ENCODE data around the gene SSR2.

SSR2 gene

GRCh38 chr1:156009404-156009803, 11.3 kb downstream of the SSR2 start:
- peaks cover 15% of the 10 kb centered on the region for H3K79me1 ChIP-seq (replicated peaks; ENCODE audit: low read length, poor library complexity, severe bottlenecking)
- H2BK120ac ChIP-seq (ENCODE audit: low read depth, low read length) = no peak overlapping the region
- no peak overlapping the region for H2AK5ac ChIP-seq (ENCODE audit: low read length, severe bottlenecking)
- H3K9me3 ChIP-seq (ENCODE audit: control insufficient read depth, low read length) = no peaks in the 10 kb centered on the region
- no peak overlapping the region for H2BK5ac ChIP-seq (ENCODE audit: low read depth, low read length, poor library complexity, severe bottlenecking)
- no peaks in the 10 kb centered on the region for H3K27me3 ChIP-seq (ENCODE audit: control insufficient read depth in 1 of 2, insufficient read depth in 1 of 2, low read length in 2 of 2)
- DNase-seq = no peak
- no peak overlapping the region for H3K4ac ChIP-seq (ENCODE audit: low read depth in 1 of 2, low read length in 2 of 2)
- H3K27ac ChIP-seq (ENCODE audit: low read length, poor library complexity, severe bottlenecking) = no peak overlapping the region
- H3K4me2 ChIP-seq (ENCODE audit: low read length, poor library complexity, severe bottlenecking) = no peak overlapping the region
- H3K4me1 ChIP-seq (ENCODE audit: control insufficient read depth, insufficient read depth, low read depth, low read length) = peaks cover 4% of the 10 kb centered on the region
- H4K8ac ChIP-seq (ENCODE audit: low read length) = no peak overlapping the region
- no peak overlapping the region for H4K91ac ChIP-seq (ENCODE audit: low read length)
- no peak overlapping the region for H3K14ac ChIP-seq (ENCODE audit: low read length in 2 of 2)
- H3K4me3 ChIP-seq (ENCODE audit: insufficient read depth in 1 of 2, low read depth in 1 of 2, low read length in 2 of 2) = no peak overlapping the region
- H3K9ac ChIP-seq (ENCODE audit: low read length) = no peak overlapping the region
- peaks cover 42 to 63% of the 10 kb centered on the region in 2 experiments for H3K36me3 ChIP-seq (ENCODE audit: control insufficient read depth in 1 of 2, insufficient read depth in 2 of 2, low read depth in 1 of 2, low read length in 2 of 2)
- H2BK12ac ChIP-seq (ENCODE audit: low read length in 2 of 2) = no peak overlapping the region
- H2AFZ ChIP-seq (ENCODE audit: low read depth, low read length) = no peak overlapping the region
- no peak overlapping the region for H3K23ac ChIP-seq (ENCODE audit: low read length in 2 of 2)
- 69% methylated on average over 3 of the region's 3 CpGs for WGBS
- no peak overlapping the region for H3K18ac ChIP-seq (ENCODE audit: low read depth in 1 of 2, low read length in 2 of 2)
- no peak overlapping the region for H2BK15ac ChIP-seq (ENCODE audit: low read depth, poor library complexity, severe bottlenecking)

GRCh38 chr1:156006666-156007376, 13.9 kb downstream of the SSR2 start:
- no peak for DNase-seq
- H2BK5ac ChIP-seq (ENCODE audit: low read depth, low read length, poor library complexity, severe bottlenecking) = no peak overlapping the region
- H2BK120ac ChIP-seq (ENCODE audit: low read depth, low read length) = no peak overlapping the region
- no peak overlapping the region for H3K9ac ChIP-seq (ENCODE audit: low read length)
- peaks cover 9% of the 10 kb centered on the region for H3K79me1 ChIP-seq (replicated peaks; ENCODE audit: low read length, poor library complexity, severe bottlenecking)
- no peaks in the 10 kb centered on the region for H3K27me3 ChIP-seq (ENCODE audit: control insufficient read depth in 1 of 2, insufficient read depth in 1 of 2, low read length in 2 of 2)
- no peak overlapping the region for H2AFZ ChIP-seq (ENCODE audit: low read depth, low read length)
- 83% methylated on average over 7 of the region's 7 CpGs for WGBS
- no peak overlapping the region for H2AK5ac ChIP-seq (ENCODE audit: low read length, severe bottlenecking)
- H3K36me3 ChIP-seq (ENCODE audit: control insufficient read depth in 1 of 2, insufficient read depth in 2 of 2, low read depth in 1 of 2, low read length in 2 of 2) = peaks cover 36 to 39% of the 10 kb centered on the region in 2 experiments
- no peak overlapping the region for H4K91ac ChIP-seq (ENCODE audit: low read length)
- no peak overlapping the region for H3K18ac ChIP-seq (ENCODE audit: low read depth in 1 of 2, low read length in 2 of 2)
- H3K4me3 ChIP-seq (ENCODE audit: insufficient read depth in 1 of 2, low read depth in 1 of 2, low read length in 2 of 2) = no peak overlapping the region
- H3K4me1 ChIP-seq (ENCODE audit: control insufficient read depth, insufficient read depth, low read depth, low read length) = peaks cover 5% of the 10 kb centered on the region
- H2BK15ac ChIP-seq (ENCODE audit: low read depth, poor library complexity, severe bottlenecking) = no peak overlapping the region
- H3K27ac ChIP-seq (ENCODE audit: low read length, poor library complexity, severe bottlenecking) = no peak overlapping the region
- H3K14ac ChIP-seq (ENCODE audit: low read length in 2 of 2) = no peak overlapping the region
- H3K4ac ChIP-seq (ENCODE audit: low read depth in 1 of 2, low read length in 2 of 2) = no peak overlapping the region
- H3K9me3 ChIP-seq (ENCODE audit: control insufficient read depth, low read length) = no peaks in the 10 kb centered on the region
- no peak overlapping the region for H3K23ac ChIP-seq (ENCODE audit: low read length in 2 of 2)
- H4K8ac ChIP-seq (ENCODE audit: low read length) = no peak overlapping the region
- H2BK12ac ChIP-seq (ENCODE audit: low read length in 2 of 2) = no peak overlapping the region
- H3K4me2 ChIP-seq (ENCODE audit: low read length, poor library complexity, severe bottlenecking) = no peak overlapping the region

- no peak overlapping the region for H3K4me3 ChIP-seq (ENCODE audit: insufficient read depth in 1 of 2, low read depth in 1 of 2, low read length in 2 of 2)
- H3K4me1 ChIP-seq (ENCODE audit: control insufficient read depth, insufficient read depth, low read depth, low read length) = peaks cover 5% of the 10 kb centered on the region
- no peak overlapping the region for H3K18ac ChIP-seq (ENCODE audit: low read depth in 1 of 2, low read length in 2 of 2)
- H3K23ac ChIP-seq (ENCODE audit: low read length in 2 of 2) = no peak overlapping the region
- H4K8ac ChIP-seq (ENCODE audit: low read length) = no peak overlapping the region
- peaks cover 22% of the 10 kb centered on the region in 2 experiments for H3K36me3 ChIP-seq (ENCODE audit: control insufficient read depth in 1 of 2, insufficient read depth in 2 of 2, low read depth in 1 of 2, low read length in 2 of 2)
- no peaks in the 10 kb centered on the region for H3K9me3 ChIP-seq (ENCODE audit: control insufficient read depth, low read length)
- peak overlapping the region; percentile 69 for H2BK5ac ChIP-seq (ENCODE audit: low read depth, low read length, poor library complexity, severe bottlenecking)
- no peaks in the 10 kb centered on the region for H3K79me1 ChIP-seq (replicated peaks; ENCODE audit: low read length, poor library complexity, severe bottlenecking)
- no peak overlapping the region for H2BK15ac ChIP-seq (ENCODE audit: low read depth, poor library complexity, severe bottlenecking)
- no peak for DNase-seq
- H3K27me3 ChIP-seq (ENCODE audit: control insufficient read depth in 1 of 2, insufficient read depth in 1 of 2, low read length in 2 of 2) = no peaks in the 10 kb centered on the region
- H4K91ac ChIP-seq (ENCODE audit: low read length) = no peak overlapping the region
- H2AFZ ChIP-seq (ENCODE audit: low read depth, low read length) = no peak overlapping the region
- H2BK120ac ChIP-seq (ENCODE audit: low read depth, low read length) = no peak overlapping the region
- H3K4me2 ChIP-seq (ENCODE audit: low read length, poor library complexity, severe bottlenecking) = no peak overlapping the region
- H3K14ac ChIP-seq (ENCODE audit: low read length in 2 of 2) = peak overlapping the region in 1 of 2 experiments; percentile 61
- no peak overlapping the region for H3K9ac ChIP-seq (ENCODE audit: low read length)
- no peak overlapping the region for H2BK12ac ChIP-seq (ENCODE audit: low read length in 2 of 2)
- no peak overlapping the region for H3K4ac ChIP-seq (ENCODE audit: low read depth in 1 of 2, low read length in 2 of 2)
- H3K27ac ChIP-seq (ENCODE audit: low read length, poor library complexity, severe bottlenecking) = no peak overlapping the region
- WGBS = 93% methylated on average over 4 of the region's 4 CpGs
- H2AK5ac ChIP-seq (ENCODE audit: low read length, severe bottlenecking) = no peak overlapping the region
Measured at GRCh38 chr1:156004843-156005584, 15.7 kb downstream of the SSR2 start.

GRCh38 chr1:156003923-156004188, 16.9 kb downstream of the SSR2 start:
- H4K91ac ChIP-seq (ENCODE audit: low read length) = no peak overlapping the region

More at GRCh38 chr1:156003923-156004188, 16.9 kb downstream of the SSR2 start:
- no peak overlapping the region for H2AFZ ChIP-seq (ENCODE audit: low read depth, low read length)
- no peak overlapping the region for H2BK5ac ChIP-seq (ENCODE audit: low read depth, low read length, poor library complexity, severe bottlenecking)
- peaks cover 5% of the 10 kb centered on the region for H3K4me1 ChIP-seq (ENCODE audit: control insufficient read depth, insufficient read depth, low read depth, low read length)
- H3K4me3 ChIP-seq (ENCODE audit: insufficient read depth in 1 of 2, low read depth in 1 of 2, low read length in 2 of 2) = no peak overlapping the region
- H3K27me3 ChIP-seq (ENCODE audit: control insufficient read depth in 1 of 2, insufficient read depth in 1 of 2, low read length in 2 of 2) = no peaks in the 10 kb centered on the region
- H3K36me3 ChIP-seq (ENCODE audit: control insufficient read depth in 1 of 2, insufficient read depth in 2 of 2, low read depth in 1 of 2, low read length in 2 of 2) = peaks cover 10 to 14% of the 10 kb centered on the region in 2 experiments
- no peak overlapping the region for H2BK120ac ChIP-seq (ENCODE audit: low read depth, low read length)
- no peak for DNase-seq
- no peak overlapping the region for H3K4ac ChIP-seq (ENCODE audit: low read depth in 1 of 2, low read length in 2 of 2)
- H3K23ac ChIP-seq (ENCODE audit: low read length in 2 of 2) = no peak overlapping the region
- H3K79me1 ChIP-seq (replicated peaks; ENCODE audit: low read length, poor library complexity, severe bottlenecking) = no peaks in the 10 kb centered on the region
- H2BK15ac ChIP-seq (ENCODE audit: low read depth, poor library complexity, severe bottlenecking) = no peak overlapping the region
- no peaks in the 10 kb centered on the region for H3K9me3 ChIP-seq (ENCODE audit: control insufficient read depth, low read length)
- no peak overlapping the region for H3K18ac ChIP-seq (ENCODE audit: low read depth in 1 of 2, low read length in 2 of 2)
- no peak overlapping the region for H4K8ac ChIP-seq (ENCODE audit: low read length)
- WGBS = no CpG with 5 or more reads among the region's 2 CpGs
- H2BK12ac ChIP-seq (ENCODE audit: low read length in 2 of 2) = no peak overlapping the region
- H3K9ac ChIP-seq (ENCODE audit: low read length) = no peak overlapping the region
- H2AK5ac ChIP-seq (ENCODE audit: low read length, severe bottlenecking) = no peak overlapping the region
- H3K14ac ChIP-seq (ENCODE audit: low read length in 2 of 2) = no peak overlapping the region
- H3K4me2 ChIP-seq (ENCODE audit: low read length, poor library complexity, severe bottlenecking) = no peak overlapping the region
- no peak overlapping the region for H3K27ac ChIP-seq (ENCODE audit: low read length, poor library complexity, severe bottlenecking)

Measured in mesenchymal stem cell (in vitro differentiated cells and primary cell).